Sigmoid colon (tissue), 7 donors: ENCODE data around the gene DIP2C. TPM values are rescaled to one million over a fixed set of nuclear protein-coding genes. Genes with fewer than 3 reads are reported as not detected.
A peak's percentile ranks its signal among the peaks of the same experiment; 100 is the strongest.

Experiments
- DNase-seq: peaks from one replicate; pipeline ENCODE4 v3.0.0-alpha.2; 2019
- H3K27ac ChIP-seq, 4 donors: fragments of 200-600 bp; sonication (generic); one replicate each; pipeline ENCODE4 v1.5.1; 2016 to 2019; ENCODE audit warnings: mild to moderate bottlenecking in 1 of 4
- H3K27me3 ChIP-seq, 3 donors: fragments of 200-600 bp; sonication (generic); one replicate each; pipeline ENCODE4 v1.5.1; 2019; ENCODE audit warnings: mild to moderate bottlenecking in 1 of 3
- H3K36me3 ChIP-seq, 4 donors: fragments of 200-600 bp; sonication (generic); one replicate each; pipeline ENCODE4 v1.5.1; 2016 to 2019
- H3K4me1 ChIP-seq, 4 donors: fragments of 200-600 bp; sonication (generic); one replicate each; pipeline ENCODE4 v1.5.1; 2017 to 2019
- H3K4me3 ChIP-seq, 4 donors: fragments of 200-600 bp; sonication (generic); one replicate each; pipeline ENCODE4 v1.5.1; 2017 to 2019; ENCODE audit warnings: mild to moderate bottlenecking in 2 of 4, moderate library complexity in 1 of 4
- H3K9me3 ChIP-seq, 4 donors: fragments of 200-600 bp in 3 of 4; sonication (generic) in 3 of 4; one replicate each; pipeline versions ENCODE4 v1.5.1 to v1.6.1; 2013 to 2019
- EP300 ChIP-seq, 4 donors: sonication (generic); formaldehyde crosslinking; IDR thresholded peaks; one replicate each; pipeline ENCODE4 v1.6.1; 2017; ENCODE audit warnings: antibody characterized with exemption in 4 of 4
- POLR2A ChIP-seq, 2 donors: fragments of 450-650 bp; IDR thresholded peaks; one replicate each; pipeline ENCODE4 v1.6.1; 2016; ENCODE audit warnings: antibody characterized with exemption in 2 of 2, mild to moderate bottlenecking in 2 of 2, moderate library complexity in 2 of 2
- POLR2AphosphoS5 ChIP-seq, 4 donors: sonication (generic); formaldehyde crosslinking; IDR thresholded peaks; one replicate each; pipeline ENCODE4 v1.6.1; 2017; ENCODE audit warnings: antibody characterized with exemption in 4 of 4
- WGBS, 2 donors: extraction: QIAGEN DNeasy Blood & Tissue Kit; methylation state at CpG; one replicate each; pipeline ENCODE4 v1.1.7; 2013; 5-methylcytosine and 5-hydroxymethylcytosine counted together
- intact Hi-C: fragments of 100-400 bp; cut with DNase I; formaldehyde crosslinking; loops from one replicate; pipeline ENCODE4 v1.15.1; 2023
- polyA plus RNA-seq, 3 donors: library from polyadenylated mRNA; stranded (reverse); fragments of 200-250 nt; gene quantifications; one replicate each; pipeline ENCODE4 v1.2.3, GENCODE V29; 2013
- total RNA-seq, 4 donors: library from RNA; depleted of rRNA; stranded (reverse); fragments of >200 nt; gene quantifications; one replicate each; pipeline ENCODE4 v1.1.0, GENCODE V29; 2016
- TF ChIP-seq, protein P1 (sequence below), 4 experiments: fragments of 450-650 bp in 3 of 4; fragments of 200-600 bp in 1 of 4; IDR thresholded peaks; one replicate each; pipeline ENCODE4 v1.5.1; 2016 to 2019; ENCODE audit warnings: antibody characterized with exemption in 4 of 4, mild to moderate bottlenecking in 3 of 4, moderate library complexity in 2 of 4
- donor health status: healthy with polysubstance abuse.
- donor health status: Bipolar disorder and iron deficiency.
- donor health status: healthy.

Gene DIP2C
- total and polyA plus RNA-seq, 7 donors, result 1.8 to 67.9 (median 42.1) TPM

DNA sequence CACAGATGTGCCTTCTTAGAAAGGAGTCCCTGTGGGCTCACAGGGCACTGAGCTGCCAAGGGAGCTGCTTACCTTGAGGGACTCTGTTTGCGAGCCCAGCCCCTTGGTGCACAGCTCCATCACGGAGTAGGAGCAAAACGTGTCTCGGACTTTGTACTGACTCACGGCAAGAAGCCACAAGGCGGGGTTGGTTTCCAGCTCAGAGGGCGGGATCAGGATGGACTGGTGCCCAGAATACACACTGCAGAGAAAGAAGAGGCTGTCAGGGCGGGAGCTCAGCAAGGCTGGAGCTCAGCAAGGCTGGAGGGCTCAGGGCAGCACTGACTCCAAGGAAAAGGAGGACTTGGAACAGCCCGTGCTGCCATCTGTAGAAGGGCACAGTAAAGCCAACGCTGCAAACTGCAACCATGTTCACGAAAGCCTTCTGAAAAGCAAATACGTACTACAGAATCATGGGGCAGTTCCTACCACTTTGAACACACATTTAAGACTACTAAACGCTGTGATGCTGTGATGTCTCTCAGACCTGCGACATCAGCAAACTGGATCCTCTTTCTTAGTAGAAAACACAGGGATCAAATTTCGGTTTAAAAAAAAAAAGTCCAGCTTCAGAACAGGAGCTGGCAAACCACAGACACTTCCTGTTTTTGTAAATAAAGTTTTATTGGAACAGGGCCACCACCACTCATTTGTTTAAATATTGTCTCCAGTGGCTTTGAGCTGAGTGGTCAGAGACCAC, 359.9 kb downstream of the DIP2C start:
- DNase-seq, result peak; percentile 96
- Histone ChIP-seq H3K27ac (peak overlapping the region; percentile 65 to 78 (median 72)), H3K4me1 (peaks cover 0 to 13% (median 6%) of the 10 kb centered on the region in 4 donors), H3K27me3 (no peaks in the 10 kb centered on the region), H3K36me3 (peaks cover 12 to 35% (median 17%) of the 10 kb centered on the region in 4 donors), H3K9me3 (no peaks in the 10 kb centered on the region), H3K4me3 (no peak overlapping the region)
- 10 to 36% methylated on average over 15 of the region's 15 CpGs for WGBS, 2 donors
- intact Hi-C loops, result loop anchor here (5.0 kb wide), 1 partner anchor 43 kb away; no protein-coding TSS in a partner anchor
- TF ChIP-seq EP300 (IDR thresholded peaks at IDR 0.05), result no peak
- TF ChIP-seq POLR2AphosphoS5 (IDR thresholded peaks at IDR 0.05), result peak in 2 of 4 donors; percentile 35 to 61
- no peak for TF ChIP-seq POLR2A (IDR thresholded peaks at IDR 0.05)
- TF ChIP-seq, protein P1, sequence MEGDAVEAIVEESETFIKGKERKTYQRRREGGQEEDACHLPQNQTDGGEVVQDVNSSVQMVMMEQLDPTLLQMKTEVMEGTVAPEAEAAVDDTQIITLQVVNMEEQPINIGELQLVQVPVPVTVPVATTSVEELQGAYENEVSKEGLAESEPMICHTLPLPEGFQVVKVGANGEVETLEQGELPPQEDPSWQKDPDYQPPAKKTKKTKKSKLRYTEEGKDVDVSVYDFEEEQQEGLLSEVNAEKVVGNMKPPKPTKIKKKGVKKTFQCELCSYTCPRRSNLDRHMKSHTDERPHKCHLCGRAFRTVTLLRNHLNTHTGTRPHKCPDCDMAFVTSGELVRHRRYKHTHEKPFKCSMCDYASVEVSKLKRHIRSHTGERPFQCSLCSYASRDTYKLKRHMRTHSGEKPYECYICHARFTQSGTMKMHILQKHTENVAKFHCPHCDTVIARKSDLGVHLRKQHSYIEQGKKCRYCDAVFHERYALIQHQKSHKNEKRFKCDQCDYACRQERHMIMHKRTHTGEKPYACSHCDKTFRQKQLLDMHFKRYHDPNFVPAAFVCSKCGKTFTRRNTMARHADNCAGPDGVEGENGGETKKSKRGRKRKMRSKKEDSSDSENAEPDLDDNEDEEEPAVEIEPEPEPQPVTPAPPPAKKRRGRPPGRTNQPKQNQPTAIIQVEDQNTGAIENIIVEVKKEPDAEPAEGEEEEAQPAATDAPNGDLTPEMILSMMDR (IDR thresholded peaks at IDR 0.05), result no peak

DNA sequence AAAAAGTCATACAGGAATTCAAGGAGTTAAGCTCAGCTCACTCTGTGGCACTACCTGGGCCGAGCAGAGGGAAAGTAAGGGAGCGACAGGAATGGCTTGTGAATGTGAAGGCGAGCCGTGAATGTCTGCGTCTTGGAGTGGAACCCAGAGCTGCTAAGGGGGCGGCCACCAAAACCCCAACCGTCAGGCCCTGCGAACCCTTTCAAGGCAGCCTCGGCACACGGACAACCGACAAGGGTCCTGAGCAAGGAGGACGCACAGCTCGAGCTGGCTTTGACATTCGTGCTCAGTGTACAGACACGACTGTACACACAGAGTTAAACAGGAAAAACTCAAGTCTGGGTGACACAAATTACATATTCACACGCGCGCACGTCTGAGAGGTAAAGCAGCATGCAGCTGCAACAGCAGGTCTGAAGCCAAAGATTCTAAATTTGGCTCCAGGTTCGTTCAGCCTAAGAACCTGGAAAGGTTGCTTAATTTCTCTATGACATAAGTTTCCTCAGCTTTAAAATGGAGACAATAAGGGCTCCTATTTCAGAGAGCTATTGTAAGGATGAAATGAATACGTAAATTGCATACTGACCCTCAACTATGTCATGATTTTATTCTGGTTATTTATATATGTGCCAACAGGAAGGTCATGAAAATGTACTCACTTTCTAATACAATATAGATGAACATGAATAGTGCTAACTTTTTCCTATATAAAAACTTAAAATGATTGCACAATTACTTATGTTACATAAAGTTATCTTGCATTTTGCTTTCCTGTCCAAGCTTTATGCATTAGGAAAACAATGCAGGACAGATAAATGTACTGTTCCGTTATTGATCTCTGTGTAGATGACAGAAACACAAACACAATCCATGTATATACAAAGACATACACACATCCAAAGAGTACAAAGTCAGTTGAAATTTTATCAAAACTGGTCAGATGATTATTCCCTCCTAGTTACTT, 361.3 kb downstream of the DIP2C start:
- no peak overlapping the region for H3K4me3 ChIP-seq
- H3K27me3 ChIP-seq, result no peaks in the 10 kb centered on the region
- H3K36me3 ChIP-seq, result peaks cover 12 to 31% (median 17%) of the 10 kb centered on the region in 4 donors
- 95% methylated on average over 22 of the region's 22 CpGs for WGBS, 2 donors
- DNase-seq, result no peak
- peaks cover 0 to 25% (median 13%) of the 10 kb centered on the region in 4 donors for H3K4me1 ChIP-seq
- no peaks in the 10 kb centered on the region for H3K9me3 ChIP-seq
- no peak overlapping the region for H3K27ac ChIP-seq
- TF ChIP-seq EP300 (IDR thresholded peaks at IDR 0.05) (no peak), POLR2A (IDR thresholded peaks at IDR 0.05) (no peak), POLR2AphosphoS5 (IDR thresholded peaks at IDR 0.05) (no peak)
- TF ChIP-seq, protein P1 (IDR thresholded peaks at IDR 0.05), result no peak
- intact Hi-C loops, result loop anchor here (5.0 kb wide), 1 partner anchor 44 kb away; no protein-coding TSS in a partner anchor

- TF ChIP-seq EP300 (IDR thresholded peaks at IDR 0.05) (no peak), POLR2AphosphoS5 (IDR thresholded peaks at IDR 0.05) (no peak), POLR2A (IDR thresholded peaks at IDR 0.05) (no peak)
- TF ChIP-seq, protein P1 (IDR thresholded peaks at IDR 0.05), result no peak
- Histone ChIP-seq H3K27ac (peak overlapping the region in 2 of 4 donors; percentile 27 to 53), H3K36me3 (peaks cover 12 to 31% (median 17%) of the 10 kb centered on the region in 4 donors), H3K4me3 (no peak overlapping the region), H3K4me1 (peaks cover 0 to 25% (median 13%) of the 10 kb centered on the region in 4 donors), H3K9me3 (no peaks in the 10 kb centered on the region), H3K27me3 (no peaks in the 10 kb centered on the region)
- DNase-seq, result no peak
- intact Hi-C loops, result loop anchor here (5.0 kb wide), 1 partner anchor 45 kb away; no protein-coding TSS in a partner anchor
- 92 to 94% methylated on average over 29 of the region's 29 CpGs for WGBS, 2 donors
Measured at GRCh38 chr10:326894-327635, 362.4 kb downstream of the DIP2C start.

DNA sequence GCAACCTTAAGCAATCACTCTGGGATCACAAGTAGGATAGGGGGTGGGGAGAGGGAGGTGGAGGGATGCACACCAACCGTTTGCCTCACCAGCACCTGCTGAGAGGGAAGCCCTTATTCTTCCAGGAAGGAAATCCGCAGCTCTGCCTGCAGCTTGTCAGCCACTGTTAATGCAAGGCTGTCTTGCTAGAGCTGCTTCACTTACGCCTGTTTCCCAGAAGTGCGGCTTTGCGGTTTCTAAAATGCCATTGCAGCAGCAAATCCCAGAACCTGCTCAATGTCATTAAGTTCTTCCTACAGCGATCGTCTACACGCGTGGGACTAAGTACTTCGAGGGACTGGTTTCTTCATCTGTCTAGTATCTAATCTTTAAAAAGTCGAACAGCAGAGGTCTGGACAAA, 363.1 kb downstream of the DIP2C start:
- peaks cover 0 to 25% (median 13%) of the 10 kb centered on the region in 4 donors for H3K4me1 ChIP-seq
- H3K27me3 ChIP-seq, result no peaks in the 10 kb centered on the region
- H3K4me3 ChIP-seq, result no peak overlapping the region
- H3K27ac ChIP-seq, result peak overlapping the region in 2 of 4 donors; percentile 9 to 53
- H3K9me3 ChIP-seq, result no peaks in the 10 kb centered on the region
- peak in 3 of 4 donors; percentile 29 to 75 (median 52) for TF ChIP-seq POLR2AphosphoS5 (IDR thresholded peaks at IDR 0.05)
- TF ChIP-seq EP300 (IDR thresholded peaks at IDR 0.05), result no peak
- intact Hi-C loops, result loop anchor here (5.0 kb wide), 1 partner anchor 46 kb away; no protein-coding TSS in a partner anchor
- peaks cover 12 to 31% (median 17%) of the 10 kb centered on the region in 4 donors for H3K36me3 ChIP-seq
- 90 to 96% methylated on average over 11 of the region's 11 CpGs for WGBS, 2 donors
- DNase-seq, result no peak
